ENCODE data around the gene STX2. TPM values are rescaled to one million over a fixed set of nuclear protein-coding genes. Genes with fewer than 3 reads are reported as not detected.

The STX2 gene
- polyA plus RNA-seq, 1 donor (not counting 4 experiments of a cell fraction or from before 2014, with no cell fraction given), result 24.1 TPM

DNA sequence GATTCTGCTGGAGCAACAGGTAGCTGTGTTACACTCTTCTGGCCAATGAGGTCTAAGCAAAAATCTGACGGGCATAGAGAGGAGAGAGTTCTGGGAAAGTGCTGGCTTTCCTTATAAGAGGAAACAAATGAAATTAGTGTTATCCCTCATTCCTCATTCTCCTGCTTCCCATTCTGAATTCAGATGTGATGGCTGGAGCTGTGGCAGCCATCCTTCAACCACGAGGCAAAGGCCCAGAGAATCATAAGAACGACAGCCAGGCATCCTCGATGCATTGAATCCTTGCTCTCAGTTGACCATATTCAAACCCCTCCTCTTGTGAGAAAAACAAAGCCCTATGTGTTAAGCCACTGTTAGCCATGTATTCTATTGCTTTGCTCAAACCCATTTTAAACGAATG lies 95.4 kb downstream of the STX2 start:
- no peaks in the 10 kb centered on the region for H3K27me3 ChIP-seq (ENCODE audit: control insufficient read depth, extremely low read depth, insufficient read depth, low read length)

DNA sequence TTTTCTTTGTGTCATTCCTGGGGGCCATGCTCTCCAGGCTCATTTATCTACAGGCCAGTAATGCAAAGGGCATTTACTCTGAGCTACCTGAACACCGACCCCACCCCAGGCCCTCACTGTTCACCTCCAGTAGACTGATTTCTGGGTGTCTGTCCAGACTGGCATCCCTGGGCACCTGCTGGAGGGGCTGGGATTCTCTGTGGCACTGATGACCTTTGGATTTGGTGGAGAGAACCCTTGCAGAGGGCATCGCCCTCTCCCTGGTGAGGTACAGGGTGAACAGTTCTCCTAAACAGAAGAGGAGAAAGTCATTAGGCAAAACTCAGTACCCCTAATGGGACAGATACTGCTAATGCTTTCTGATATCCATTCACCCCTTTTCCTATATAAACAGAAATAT lies 95.9 kb downstream of the STX2 start:
- H3K9ac ChIP-seq (ENCODE audit: control insufficient read depth, extremely low read depth, insufficient read depth, low read length), result no peak overlapping the region
- no peak overlapping the region for H2AFZ ChIP-seq (ENCODE audit: control insufficient read depth, low read length)
- DNase-seq (ENCODE audit: low read depth, low spot score) (no peak), FAIRE-seq (no peak)
- H3K9me1 ChIP-seq (ENCODE audit: control insufficient read depth, extremely low read depth, insufficient read depth, low read length), result no peaks in the 10 kb centered on the region
- no peaks in the 10 kb centered on the region for H4K20me1 ChIP-seq (ENCODE audit: control insufficient read depth, extremely low read depth, insufficient read depth, low read length)
- no peak overlapping the region for H3K27ac ChIP-seq (ENCODE audit: control insufficient read depth, insufficient read depth, low read length)
- no peak overlapping the region for H3K4me3 ChIP-seq (ENCODE audit: control insufficient read depth in 2 of 3, extremely low read depth in 1 of 3, insufficient read depth in 2 of 3, low read depth in 1 of 3, low read length in 3 of 3)
- H3K27me3 ChIP-seq (ENCODE audit: control insufficient read depth, extremely low read depth, insufficient read depth, low read length), result no peaks in the 10 kb centered on the region
- no peaks in the 10 kb centered on the region for H3K9me3 ChIP-seq (ENCODE audit: control insufficient read depth, low read depth, low read length)
- H3K36me3 ChIP-seq (ENCODE audit: control insufficient read depth in 2 of 2, extremely low read depth in 1 of 2, insufficient read depth in 2 of 2, low read length in 2 of 2), result no peaks in the 10 kb centered on the region
- dilution Hi-C loops (cut with MboI; ENCODE audit: extremely low pct_ligation_motif_present, low sequenced_read_pairs), result loop anchor here (25.0 kb wide), 1 partner anchor 356 kb away; no protein-coding TSS in a partner anchor
- no peak overlapping the region for H3K4me2 ChIP-seq (ENCODE audit: control insufficient read depth, extremely low read depth, insufficient read depth, low read depth, low read length)
- TF ChIP-seq EZH2 (IDR thresholded peaks at IDR 0.05; ENCODE audit: low read length), result no peak
- TF ChIP-seq, protein P1, sequence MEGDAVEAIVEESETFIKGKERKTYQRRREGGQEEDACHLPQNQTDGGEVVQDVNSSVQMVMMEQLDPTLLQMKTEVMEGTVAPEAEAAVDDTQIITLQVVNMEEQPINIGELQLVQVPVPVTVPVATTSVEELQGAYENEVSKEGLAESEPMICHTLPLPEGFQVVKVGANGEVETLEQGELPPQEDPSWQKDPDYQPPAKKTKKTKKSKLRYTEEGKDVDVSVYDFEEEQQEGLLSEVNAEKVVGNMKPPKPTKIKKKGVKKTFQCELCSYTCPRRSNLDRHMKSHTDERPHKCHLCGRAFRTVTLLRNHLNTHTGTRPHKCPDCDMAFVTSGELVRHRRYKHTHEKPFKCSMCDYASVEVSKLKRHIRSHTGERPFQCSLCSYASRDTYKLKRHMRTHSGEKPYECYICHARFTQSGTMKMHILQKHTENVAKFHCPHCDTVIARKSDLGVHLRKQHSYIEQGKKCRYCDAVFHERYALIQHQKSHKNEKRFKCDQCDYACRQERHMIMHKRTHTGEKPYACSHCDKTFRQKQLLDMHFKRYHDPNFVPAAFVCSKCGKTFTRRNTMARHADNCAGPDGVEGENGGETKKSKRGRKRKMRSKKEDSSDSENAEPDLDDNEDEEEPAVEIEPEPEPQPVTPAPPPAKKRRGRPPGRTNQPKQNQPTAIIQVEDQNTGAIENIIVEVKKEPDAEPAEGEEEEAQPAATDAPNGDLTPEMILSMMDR (optimal IDR thresholded peaks at IDR 0.05 in 1 of 3, IDR thresholded peaks at IDR 0.05 in 1 of 3, conservative IDR thresholded peaks at IDR 0.05 in 1 of 3; ENCODE audit: extremely low read depth in 1 of 3, insufficient read depth in 2 of 3, low read length in 3 of 3), result no peak
- H3K79me2 ChIP-seq (ENCODE audit: control insufficient read depth, insufficient read depth, low read length), result no peaks in the 10 kb centered on the region
- H3K4me1 ChIP-seq (ENCODE audit: control insufficient read depth, extremely low read depth, insufficient read depth, low read length), result peaks cover 2% of the 10 kb centered on the region

More for the DNA sequence above, 95.4 kb downstream of the STX2 start:
- no peak overlapping the region for H2AFZ ChIP-seq (ENCODE audit: control insufficient read depth, low read length)
- no peak overlapping the region for H3K27ac ChIP-seq (ENCODE audit: control insufficient read depth, insufficient read depth, low read length)
- no peaks in the 10 kb centered on the region for H4K20me1 ChIP-seq (ENCODE audit: control insufficient read depth, extremely low read depth, insufficient read depth, low read length)
- no peak for FAIRE-seq
- no peaks in the 10 kb centered on the region for H3K9me1 ChIP-seq (ENCODE audit: control insufficient read depth, extremely low read depth, insufficient read depth, low read length)
- dilution Hi-C loops (cut with MboI; ENCODE audit: extremely low pct_ligation_motif_present, low sequenced_read_pairs), result loop anchor here (25.0 kb wide), 1 partner anchor 356 kb away; no protein-coding TSS in a partner anchor
- H3K9ac ChIP-seq (ENCODE audit: control insufficient read depth, extremely low read depth, insufficient read depth, low read length), result no peak overlapping the region
- no peak for TF ChIP-seq EZH2 (IDR thresholded peaks at IDR 0.05; ENCODE audit: low read length)
- TF ChIP-seq, protein P1 (optimal IDR thresholded peaks at IDR 0.05 in 1 of 3, IDR thresholded peaks at IDR 0.05 in 1 of 3, conservative IDR thresholded peaks at IDR 0.05 in 1 of 3; ENCODE audit: extremely low read depth in 1 of 3, insufficient read depth in 2 of 3, low read length in 3 of 3), result no peak
- no peaks in the 10 kb centered on the region for H3K36me3 ChIP-seq (ENCODE audit: control insufficient read depth in 2 of 2, extremely low read depth in 1 of 2, insufficient read depth in 2 of 2, low read length in 2 of 2)
- no peak for DNase-seq (ENCODE audit: low read depth, low spot score)
- peaks cover 2% of the 10 kb centered on the region for H3K4me1 ChIP-seq (ENCODE audit: control insufficient read depth, extremely low read depth, insufficient read depth, low read length)
- no peaks in the 10 kb centered on the region for H3K9me3 ChIP-seq (ENCODE audit: control insufficient read depth, low read depth, low read length)
- H3K4me2 ChIP-seq (ENCODE audit: control insufficient read depth, extremely low read depth, insufficient read depth, low read depth, low read length), result no peak overlapping the region
- H3K4me3 ChIP-seq (ENCODE audit: control insufficient read depth in 2 of 3, extremely low read depth in 1 of 3, insufficient read depth in 2 of 3, low read depth in 1 of 3, low read length in 3 of 3), result no peak overlapping the region
- H3K79me2 ChIP-seq (ENCODE audit: control insufficient read depth, insufficient read depth, low read length), result no peaks in the 10 kb centered on the region
